Left cardiac atrium (tissue), 2 donors: Measurements from ENCODE around the gene PLXDC1. TPM values are rescaled to one million over a fixed set of nuclear protein-coding genes. Genes with fewer than 3 reads are reported as not detected.

ENCODE experiments used
- total RNA-seq, 2 donors: library from RNA; stranded (reverse); fragmentation: NEBNext Ultra II Directional; extraction: Animal tissue kit (Norgen Biotek cat#: 25700); gene quantifications; one replicate each; pipeline ENCODE4 v1.2.1, GENCODE V29; 2021
- donor health status: DM: no; HTN: yes; CAD: no; lungs with severe emphysema.
- donor health status: DM: yes; HTN: yes; CAD: no.

PLXDC1 gene
- total RNA-seq, 2 donors from 2014 or later: 7.6 to 18.0 TPM

Other genes starting within 250 kb of the PLXDC1 start
- gene FBXO47, start 184.2 kb downstream of the PLXDC1 start, total RNA-seq: not detected
- not detected for gene ARL5C, start 14.5 kb upstream of the PLXDC1 start, total RNA-seq
- 1 to 10 TPM; 5.4 to 5.8 TPM for gene CACNB1, start 46.0 kb upstream of the PLXDC1 start, total RNA-seq
- 1,000 to 10,000 TPM; 1,055 to 1,074 TPM for gene RPL19, start 48.6 kb upstream of the PLXDC1 start, total RNA-seq
- 1 to 10 TPM; 1.4 to 5.9 TPM for gene STAC2, start 74.3 kb upstream of the PLXDC1 start, total RNA-seq
- 10 to 100 TPM in 1 of 2 donors, 1 to 10 TPM in 1; 6.1 to 11.4 TPM for gene FBXL20, start 250.0 kb upstream of the PLXDC1 start, total RNA-seq